Esophagus muscularis mucosa (tissue), 4 donors: ENCODE data around the gene LIPC.

ENCODE experiments used
- CTCF ChIP-seq, 3 experiments: fragments of 200-600 bp in 2 of 3; fragments of 450-650 bp in 1 of 3; sonication (generic) in 2 of 3; IDR thresholded peaks; one replicate each; pipeline ENCODE4 v1.5.1; 2017 to 2019; ENCODE audit warnings: antibody characterized with exemption in 3 of 3, mild to moderate bottlenecking in 2 of 3, moderate library complexity in 1 of 3
- EP300 ChIP-seq: sonication (generic); formaldehyde crosslinking; IDR thresholded peaks from one replicate; pipeline ENCODE4 v1.6.1; 2017; ENCODE audit warnings: antibody characterized with exemption
- POLR2A ChIP-seq: fragments of 450-650 bp; IDR thresholded peaks from one replicate; pipeline ENCODE4 v1.6.1; 2017; ENCODE audit warnings: antibody characterized with exemption, moderate library complexity, mild to moderate bottlenecking, low read depth

- no peak for TF ChIP-seq CTCF (IDR thresholded peaks at IDR 0.05)
- no peak for TF ChIP-seq POLR2A
- TF ChIP-seq EP300 = no peak
Measured at GRCh38 chr15:58486564-58486963, 54.8 kb downstream of the LIPC start.
